Erythroblast (primary cell): ENCODE data around the gene LRRC70.

ENCODE experiments used
- GATA1 ChIP-seq: IDR thresholded peaks from 2 replicates; pipeline ENCODE4 v1.6.1; 2011; ENCODE audit warnings: low read depth, mild to moderate bottlenecking, control low read depth, low read length, moderate library complexity
- POLR2A ChIP-seq: IDR thresholded peaks from 2 replicates; pipeline ENCODE4 v1.6.1; 2011; ENCODE audit warnings: mild to moderate bottlenecking, low read length

GRCh38 chr5:62578540-62578939 lies at the start of gene LRRC70:
- TF ChIP-seq POLR2A (no peak), GATA1 (no peak)
